Loucy (cell line): ENCODE data around the gene CNIH4.
"Not testable (repeated sequence)": the region's sequence is repeated elsewhere in the genome, so short reads cannot be mapped to it uniquely, and the experiment has no call there.

Experiments
- EZH2phosphoT487 ChIP-seq: fragments of 200-600 bp; IDR thresholded peaks from 2 replicates; pipeline ENCODE4 v1.6.1; 2018; ENCODE audit warnings: antibody characterized with exemption, mild to moderate bottlenecking, moderate library complexity, borderline replicate concordance
- TF ChIP-seq, protein P1 (sequence below): fragments of 200-600 bp; sonication (generic); conservative IDR thresholded peaks from 2 replicates; pipeline ENCODE4 v1.5.1; 2014; ENCODE audit warnings: mild to moderate bottlenecking, antibody characterized with exemption, low read length

DNA sequence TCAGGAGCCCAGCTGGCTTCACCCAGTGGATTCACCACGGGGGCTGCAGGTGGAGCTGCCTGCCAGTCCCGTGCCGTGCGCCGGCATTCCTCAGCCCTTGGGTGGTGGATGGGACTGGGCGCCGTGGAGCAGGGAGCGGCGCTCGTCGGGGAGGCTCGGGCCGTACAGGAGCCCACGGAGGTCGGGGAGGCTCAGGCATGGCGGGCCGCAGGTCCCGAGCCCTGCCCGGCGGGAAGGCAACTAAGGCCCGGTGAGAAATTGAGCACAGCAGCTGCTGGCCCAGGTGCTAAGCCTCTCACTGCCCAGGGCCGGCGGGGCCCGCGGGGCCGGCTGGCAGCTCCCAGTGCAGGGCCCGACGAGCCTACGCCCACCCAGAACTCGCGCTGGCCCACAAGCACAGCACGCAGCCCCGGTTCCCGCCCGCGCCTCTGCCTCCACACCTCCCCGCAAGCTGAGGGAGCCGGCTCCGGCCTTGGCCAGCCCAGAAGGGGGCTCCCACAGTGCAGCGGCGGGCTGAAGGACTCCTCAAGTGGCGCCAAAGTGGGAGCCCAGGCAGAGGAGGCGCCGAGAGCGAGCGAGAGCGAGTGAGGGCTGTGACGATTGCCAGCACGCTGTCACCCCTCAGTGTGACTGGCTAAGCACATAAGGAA is 4.1 kb upstream of the CNIH4 start:
- TF ChIP-seq, protein P1, sequence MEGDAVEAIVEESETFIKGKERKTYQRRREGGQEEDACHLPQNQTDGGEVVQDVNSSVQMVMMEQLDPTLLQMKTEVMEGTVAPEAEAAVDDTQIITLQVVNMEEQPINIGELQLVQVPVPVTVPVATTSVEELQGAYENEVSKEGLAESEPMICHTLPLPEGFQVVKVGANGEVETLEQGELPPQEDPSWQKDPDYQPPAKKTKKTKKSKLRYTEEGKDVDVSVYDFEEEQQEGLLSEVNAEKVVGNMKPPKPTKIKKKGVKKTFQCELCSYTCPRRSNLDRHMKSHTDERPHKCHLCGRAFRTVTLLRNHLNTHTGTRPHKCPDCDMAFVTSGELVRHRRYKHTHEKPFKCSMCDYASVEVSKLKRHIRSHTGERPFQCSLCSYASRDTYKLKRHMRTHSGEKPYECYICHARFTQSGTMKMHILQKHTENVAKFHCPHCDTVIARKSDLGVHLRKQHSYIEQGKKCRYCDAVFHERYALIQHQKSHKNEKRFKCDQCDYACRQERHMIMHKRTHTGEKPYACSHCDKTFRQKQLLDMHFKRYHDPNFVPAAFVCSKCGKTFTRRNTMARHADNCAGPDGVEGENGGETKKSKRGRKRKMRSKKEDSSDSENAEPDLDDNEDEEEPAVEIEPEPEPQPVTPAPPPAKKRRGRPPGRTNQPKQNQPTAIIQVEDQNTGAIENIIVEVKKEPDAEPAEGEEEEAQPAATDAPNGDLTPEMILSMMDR, result not testable (repeated sequence)
- TF ChIP-seq EZH2phosphoT487, result not testable (repeated sequence)
